Stimulated activated CD8-positive, alpha-beta memory T cell treated with anti-CD3 and anti-CD28 coated beads, Interleukin-15, amount 100 ng/mL, for 48 hours (primary cell): ENCODE results near the gene PTPRS.

Experiments
- DNase-seq, 2 donors: peaks; one replicate each; pipeline ENCODE4 v3.0.0-alpha.2; 2020; ENCODE audit warnings: low read depth in 2 of 2

PTPRS gene

DNA sequence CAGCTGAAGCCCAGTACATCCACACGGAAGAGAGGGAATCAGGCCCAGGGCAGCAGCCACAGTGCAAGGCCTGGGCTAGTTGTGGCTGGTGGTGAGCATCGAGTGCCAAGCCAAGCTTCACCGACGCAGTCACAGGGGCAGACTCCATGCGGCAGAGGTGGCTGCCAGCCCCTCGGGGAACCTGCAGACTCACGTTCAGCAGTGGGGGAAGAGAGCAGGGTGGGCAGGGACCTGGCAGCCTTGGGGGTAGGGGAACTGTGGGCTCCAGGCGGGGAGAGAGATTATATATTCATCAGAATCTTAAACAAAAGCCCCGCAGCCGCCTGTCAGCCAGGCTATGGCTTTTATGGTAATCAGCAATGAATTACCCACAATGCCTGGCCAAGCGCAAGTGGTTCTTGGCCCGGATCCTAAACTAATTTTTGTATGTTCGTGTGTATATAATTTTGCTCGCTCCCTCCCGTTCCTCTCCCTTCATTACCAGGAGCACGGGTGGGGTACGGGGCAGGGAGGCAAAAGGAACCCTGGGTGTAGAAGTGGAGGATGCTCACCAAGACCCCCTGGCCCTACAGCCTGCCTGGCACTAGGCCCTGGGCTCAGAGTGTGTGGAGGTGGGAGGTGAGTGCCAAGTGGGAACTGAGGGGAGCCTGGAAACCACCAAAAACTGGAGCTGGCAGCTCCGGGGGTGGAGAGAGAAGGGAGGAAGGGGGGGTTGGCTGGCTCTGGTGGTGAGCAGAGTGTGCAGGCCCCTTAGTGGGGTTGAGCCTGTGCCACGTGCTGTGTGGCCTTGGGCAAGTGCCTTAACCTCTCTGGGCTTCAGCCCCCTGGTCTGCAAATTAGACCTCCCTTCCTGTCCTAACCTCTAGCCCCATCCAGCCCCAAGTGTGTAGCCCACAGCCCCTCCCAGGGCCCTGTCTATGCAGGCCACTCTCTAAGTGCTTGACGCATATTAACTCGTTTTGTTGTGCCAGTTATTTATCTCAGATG, 31.9 kb downstream of the PTPRS start:
- no peak for DNase-seq

DNA sequence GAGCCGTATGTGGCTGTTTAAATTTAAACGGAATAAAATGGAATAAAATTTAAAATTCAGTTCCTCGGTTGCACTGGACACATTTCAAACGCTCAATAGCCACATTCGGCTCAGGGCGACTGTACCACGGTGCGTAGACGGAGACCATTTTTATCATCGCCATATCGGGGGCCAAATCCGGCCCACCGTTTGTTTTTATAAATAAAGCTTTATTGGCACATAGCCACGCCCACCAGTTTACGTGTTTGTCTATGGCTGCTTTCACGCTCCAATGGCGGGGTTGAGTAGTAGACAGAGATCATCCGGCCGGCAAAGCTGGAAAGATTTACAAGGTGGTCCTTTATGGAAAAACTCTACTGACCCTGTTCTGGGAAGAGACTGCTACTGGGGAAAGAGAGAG, 33.0 kb downstream of the PTPRS start:
- no peak for DNase-seq

DNA sequence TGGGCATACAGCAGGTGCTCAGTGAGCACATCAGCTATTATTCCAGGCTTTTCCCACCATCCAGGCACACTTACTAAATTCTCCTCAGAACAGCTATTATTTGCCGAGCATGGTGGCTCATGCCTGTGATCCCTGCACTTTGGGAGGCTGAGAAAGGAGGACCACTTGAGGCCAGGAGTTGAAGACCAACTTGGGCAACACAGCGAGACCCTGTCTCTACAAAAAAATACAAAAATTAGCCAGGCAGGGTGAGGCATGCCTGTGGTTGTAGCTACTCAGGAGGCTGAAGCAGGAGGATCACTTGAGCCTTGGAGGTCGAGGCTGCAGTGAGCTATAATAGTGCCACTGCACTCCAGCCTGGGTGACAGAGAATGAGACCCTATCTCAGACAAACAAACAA, 35.4 kb downstream of the PTPRS start:
- no peak for DNase-seq

DNA sequence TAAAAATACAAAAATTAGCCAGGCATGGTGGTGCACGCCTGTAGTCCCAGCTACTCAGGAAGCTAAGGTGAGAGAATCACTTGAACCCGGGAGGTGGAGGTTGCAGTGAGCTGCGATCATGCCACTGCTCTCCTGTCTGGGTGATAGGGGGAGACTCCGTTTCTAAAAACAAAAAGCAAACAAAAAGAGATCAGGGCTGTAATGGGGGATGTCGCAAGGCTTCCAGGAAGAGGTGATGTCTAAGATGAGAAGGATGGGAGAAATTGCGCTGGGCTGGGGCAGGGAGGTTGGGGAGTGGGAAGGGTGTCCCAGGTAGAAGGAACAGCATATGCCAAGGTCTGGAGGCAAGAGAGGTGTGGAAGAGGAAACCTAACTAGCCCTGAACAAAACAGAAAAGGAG, 36.1 kb downstream of the PTPRS start:
- no peak for DNase-seq

DNA sequence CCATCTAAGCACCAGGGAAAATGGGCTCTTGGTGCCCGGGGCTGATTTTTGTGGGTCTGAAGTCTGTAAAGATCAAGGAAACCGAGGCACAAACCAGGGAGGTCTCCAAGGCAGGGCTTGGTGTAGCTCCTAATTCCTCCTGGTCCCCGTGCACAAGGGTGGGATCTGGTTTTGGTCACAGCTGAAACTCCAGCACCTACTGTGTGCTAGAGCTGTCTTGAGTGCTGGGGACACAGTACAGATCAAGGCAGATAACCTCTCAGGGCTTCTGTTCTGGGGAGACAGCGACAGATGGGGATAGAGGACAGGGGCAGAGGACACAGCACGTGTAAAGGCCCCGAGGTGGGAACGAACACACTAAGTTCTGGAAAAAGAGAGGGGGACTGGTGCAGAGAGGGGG, 37.4 kb downstream of the PTPRS start:
- DNase-seq, result no peak

DNA sequence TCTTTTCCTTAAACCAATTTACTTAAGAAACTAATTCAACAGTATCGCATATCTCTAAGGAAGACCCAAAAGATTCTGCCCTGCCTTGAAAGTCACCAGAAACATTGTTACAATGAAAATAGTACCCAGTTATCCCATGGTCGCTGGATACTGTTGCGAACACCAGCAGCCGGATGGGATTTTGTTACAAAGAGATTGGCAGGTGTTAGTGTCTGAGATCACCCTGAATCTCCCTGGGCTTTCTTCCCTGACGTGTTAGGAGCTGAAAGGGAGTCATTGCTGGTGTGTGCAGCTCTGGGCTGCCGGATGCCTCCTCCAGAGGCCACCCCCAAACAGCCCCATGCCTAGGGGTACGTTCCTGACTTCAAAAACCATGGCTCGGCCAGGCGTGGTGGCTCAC, 38.2 kb downstream of the PTPRS start:
- no peak for DNase-seq

DNA sequence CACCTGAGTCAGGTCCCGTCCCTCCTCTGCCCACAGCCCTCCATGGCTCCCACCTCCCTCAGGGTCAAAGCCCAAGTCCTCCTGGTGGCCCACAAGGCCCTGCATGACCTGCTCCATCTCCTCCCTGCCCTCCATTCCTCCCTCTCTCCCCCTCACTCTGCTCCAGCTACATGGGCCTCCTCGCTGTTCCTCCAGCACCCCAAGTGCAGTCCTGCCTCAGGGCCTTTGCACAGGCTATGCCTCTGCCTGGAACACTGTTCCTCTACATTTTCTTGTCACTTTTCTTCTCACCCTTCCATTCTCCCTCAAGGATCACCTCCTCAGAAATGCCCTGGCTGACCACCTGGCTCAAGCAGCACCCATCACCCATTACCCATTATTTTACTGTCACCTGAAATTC, 41.5 kb downstream of the PTPRS start:
- DNase-seq, result no peak

DNA sequence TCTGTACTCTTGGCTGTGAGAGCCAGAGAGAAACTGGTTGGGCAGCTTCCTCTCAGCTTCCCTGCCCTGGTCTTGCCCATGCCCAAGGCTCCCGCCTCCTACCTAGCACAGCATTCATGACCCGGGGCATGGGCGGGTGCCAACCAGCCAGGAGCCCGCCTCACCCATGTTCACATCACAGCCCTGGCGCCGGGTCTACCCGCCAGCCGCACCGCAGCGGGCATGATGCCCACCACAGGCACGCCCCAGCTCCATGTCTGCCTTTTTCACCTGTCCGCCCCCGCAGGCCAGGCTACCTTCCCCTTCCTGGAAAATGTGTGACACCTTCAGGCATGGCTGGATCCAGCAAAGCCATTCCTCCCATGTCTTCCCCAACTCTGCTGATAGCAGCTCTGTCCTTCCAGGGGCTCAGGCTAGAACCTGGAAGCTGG, 42.1 kb downstream of the PTPRS start:
- no peak for DNase-seq

DNA sequence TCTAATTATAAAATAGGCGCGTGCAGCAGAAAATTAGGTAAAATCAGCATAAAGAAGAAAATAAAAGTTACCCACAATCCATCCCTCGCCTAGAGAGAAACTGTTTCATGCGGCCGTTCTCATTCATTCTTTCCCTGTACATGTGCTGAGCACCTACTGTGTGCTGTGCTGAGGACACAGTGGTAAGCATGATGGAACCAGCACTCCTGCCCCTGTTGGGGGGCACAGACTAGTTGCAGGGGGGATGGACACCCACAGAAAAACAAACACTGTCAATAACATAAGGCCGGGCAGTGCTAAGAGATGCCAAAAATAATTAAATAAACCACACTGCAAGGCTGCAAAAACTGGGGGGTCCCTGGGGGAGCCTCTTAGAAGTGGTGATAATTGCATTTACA, 43.3 kb downstream of the PTPRS start:
- DNase-seq, result no peak

DNA sequence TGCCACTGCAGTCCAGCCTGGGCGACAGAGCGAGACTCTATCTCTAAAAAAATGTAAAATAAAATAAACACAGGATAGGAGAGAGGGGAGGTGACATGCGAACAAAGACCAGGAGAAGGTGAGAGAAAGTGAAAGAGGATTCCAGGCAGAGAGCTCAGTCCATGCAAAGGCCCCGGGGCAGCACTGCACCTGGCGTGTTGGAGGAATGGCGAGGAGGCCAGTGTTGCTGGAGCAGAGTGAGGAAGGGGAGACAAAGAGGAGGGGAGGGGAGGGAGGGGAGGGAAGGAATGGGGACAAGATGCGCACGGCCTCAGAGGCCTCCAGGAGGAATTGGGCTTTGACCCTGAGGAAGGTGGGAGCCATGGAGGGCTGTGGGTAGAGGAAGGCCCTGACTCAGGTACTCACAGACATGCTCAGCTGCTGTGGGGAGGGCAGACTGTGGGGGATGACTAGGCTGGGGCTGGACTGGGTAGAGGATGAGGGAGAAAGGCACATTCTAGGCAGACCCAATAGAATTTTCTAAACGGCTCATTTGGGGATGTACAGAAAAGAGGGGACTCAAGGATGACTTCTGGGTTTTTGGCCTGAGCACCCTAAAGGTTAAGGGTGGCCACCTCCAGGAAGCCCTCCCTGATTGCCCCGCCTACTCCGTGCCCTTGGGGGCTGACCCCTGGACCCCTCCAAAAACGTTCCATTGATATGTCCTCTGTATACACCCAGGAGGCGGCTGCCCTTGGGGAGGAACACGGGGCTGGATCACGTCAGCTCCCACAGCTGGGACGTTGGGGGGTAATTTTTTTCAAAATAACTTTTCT, 43.9 kb downstream of the PTPRS start:
- no peak for DNase-seq

DNA sequence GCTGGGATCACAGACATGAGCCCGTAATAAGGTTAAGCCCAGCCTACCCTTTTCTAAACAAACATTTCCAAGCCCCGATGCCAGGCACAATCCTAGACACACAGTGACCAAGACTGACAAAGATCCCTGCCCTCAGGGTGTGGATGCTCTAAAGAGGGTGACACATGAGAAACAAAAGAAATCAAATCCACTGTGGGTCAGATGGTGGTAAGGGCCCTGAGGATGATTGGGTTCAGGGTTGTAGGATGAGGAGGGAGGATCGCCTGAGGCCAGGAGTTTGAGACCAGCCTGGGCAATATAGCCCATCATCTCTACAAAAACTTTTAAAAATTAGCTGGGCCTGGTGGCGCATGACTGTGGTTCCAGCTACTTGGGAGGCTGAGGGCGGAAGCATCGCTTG, 44.6 kb downstream of the PTPRS start:
- no peak for DNase-seq

DNA sequence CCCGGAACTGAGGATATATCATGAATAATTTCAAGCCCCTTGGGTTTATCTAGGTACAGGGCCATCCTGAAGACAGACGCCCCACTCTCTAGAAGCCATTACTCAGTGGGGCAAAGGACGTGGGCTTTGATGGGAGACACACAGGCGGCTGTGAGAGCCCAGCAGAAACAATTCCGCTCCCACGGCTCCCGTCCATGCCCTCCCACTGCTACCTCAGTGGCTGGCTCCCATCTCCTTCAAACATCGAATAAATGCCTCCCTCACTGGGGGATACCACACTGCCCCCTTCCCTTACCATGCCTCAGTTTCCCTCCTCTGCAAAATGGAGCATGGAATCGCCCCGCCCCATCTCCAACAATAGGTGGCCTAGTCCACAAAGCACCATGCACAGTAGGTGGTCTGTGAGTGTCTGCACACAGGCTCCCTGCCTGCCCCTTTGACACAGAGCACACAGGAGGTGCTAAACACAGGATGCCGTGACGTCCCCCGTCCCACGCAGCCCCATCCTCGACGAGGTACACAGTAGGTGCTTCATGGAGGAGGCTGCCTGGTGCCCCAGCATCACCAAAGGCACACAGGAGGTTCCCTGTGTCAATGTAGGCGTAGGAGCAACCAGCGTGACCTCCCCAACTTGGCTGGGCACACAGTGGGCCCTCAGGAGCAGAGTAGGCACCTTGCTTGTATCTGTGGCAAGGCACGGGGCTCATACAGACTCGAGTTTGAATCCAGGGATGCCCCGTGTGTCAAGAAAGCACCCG, 46.0 kb downstream of the PTPRS start:
- no peak for DNase-seq

DNA sequence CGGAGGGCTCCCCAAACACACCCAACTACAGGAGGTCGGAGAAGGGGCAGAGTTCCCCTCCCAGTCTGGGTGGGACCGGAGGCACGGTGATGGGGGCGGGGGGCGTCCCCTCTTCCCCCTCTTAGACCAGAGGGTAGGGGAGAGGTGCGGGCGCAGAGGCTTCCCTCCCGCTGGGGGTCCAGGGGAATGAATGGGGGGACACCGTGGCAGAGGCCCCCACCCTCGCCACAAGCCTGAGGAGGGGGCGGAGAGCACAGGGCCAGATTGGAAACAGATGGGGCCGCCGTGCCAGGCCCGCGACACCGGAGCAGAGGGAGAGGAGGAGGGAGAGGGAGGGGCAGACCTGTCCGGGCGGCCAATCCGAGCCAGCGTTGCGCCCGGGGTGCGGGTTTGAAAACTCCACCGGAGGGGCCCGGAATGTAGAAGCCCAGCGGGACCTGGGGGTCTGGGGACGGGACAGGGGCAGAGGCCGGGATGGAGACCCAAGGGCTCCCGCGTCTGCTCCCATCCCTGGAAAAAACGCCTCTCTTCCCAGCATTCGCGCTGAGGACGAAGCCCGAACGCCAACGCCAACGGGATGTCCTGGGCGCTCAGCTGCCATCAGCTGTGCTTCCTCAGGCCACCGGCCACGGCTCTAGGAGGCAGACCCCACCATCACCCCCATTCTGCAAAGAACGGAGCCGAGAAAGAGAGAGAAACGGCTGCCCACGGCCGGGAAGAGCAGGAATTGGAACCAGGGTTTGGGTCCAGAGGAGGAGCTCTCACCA, 46.8 kb downstream of the PTPRS start:
- DNase-seq, result no peak

DNA sequence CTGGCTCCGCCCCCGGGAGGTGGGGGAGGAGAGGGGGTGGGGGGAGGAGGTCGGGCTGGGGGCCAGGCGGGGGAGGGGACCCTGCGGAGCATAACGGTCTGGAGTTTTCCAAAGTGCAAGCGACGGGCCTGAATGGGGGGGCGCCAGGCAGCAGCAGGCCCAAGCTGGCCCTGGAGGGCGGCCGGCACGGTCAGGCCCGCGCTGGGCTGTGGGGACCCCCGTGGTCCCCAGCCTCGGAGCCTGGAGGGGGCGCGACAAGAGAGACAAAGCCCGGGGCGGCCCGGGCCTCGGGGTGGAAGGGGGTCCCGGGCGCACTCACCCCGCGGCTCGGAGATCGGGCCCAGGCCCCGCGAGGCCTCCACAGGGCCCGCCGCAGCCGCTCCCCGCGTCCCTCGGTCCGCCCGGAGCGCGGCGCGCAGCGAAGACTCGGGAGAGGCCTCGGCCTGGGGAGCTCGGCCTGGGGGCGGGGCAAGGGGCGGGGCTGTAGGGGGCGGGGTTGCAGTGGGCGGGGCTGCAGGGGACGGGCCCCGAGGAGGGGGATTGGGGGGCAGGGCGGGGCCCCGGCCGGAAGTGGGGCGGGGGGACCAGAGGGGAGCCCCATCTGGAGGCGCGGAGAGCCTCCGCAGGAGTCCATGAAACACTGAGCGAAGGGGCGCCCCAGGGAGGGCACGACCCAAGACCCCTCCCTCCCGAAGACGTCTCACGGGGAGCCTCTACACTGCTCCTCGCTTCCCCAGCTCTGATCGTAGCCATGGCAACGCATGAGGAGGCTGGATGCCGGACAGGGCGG, 47.6 kb downstream of the PTPRS start:
- DNase-seq, result peak; percentile 14 to 34

DNA sequence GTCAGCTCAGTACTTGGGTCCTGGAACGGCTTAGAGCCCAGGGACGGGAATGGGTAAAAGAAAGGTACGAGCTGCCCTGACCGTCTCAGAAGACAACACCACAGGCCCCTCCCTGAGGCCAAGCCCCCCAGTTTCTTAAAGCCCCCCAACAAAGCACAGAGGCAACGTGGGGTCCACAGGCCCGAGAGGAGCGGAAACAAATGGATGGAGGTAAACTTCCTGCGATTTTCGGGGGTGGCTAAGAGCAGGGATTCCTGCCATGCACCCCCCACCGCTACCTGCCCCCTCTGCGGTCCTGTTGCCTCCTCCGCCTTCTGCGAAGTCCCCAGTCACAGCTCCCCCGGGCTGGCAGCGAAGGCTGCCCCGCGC, 48.2 kb downstream of the PTPRS start:
- no peak for DNase-seq

DNA sequence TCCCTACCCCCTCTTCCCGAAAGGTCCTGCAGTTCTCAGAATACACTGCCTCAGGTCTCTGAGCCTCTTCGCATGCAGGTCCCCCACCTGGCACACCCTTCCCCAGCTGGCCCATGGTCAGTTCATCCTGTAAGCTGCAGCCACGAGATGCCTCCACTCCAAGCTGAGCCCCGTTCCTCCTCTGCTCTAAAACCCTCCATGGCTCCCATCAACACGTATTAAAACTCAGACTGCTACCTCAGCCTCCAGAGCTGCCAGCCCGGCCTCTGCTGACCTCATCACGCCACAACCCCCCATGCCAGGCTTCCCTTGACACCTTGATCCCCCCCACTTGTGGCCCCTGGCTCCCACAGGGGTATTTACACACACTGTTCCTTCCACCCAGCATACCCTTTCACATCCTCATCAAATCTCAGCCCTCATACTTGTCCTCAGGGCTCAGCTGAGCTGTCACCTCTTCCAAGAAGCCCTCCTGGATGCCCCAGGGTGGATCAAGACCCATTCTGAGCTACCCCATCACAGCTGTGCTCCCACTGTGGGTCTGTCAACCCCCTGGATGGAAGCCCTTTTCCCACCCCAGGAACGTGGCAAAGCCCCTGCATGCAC, 48.9 kb downstream of the PTPRS start:
- no peak for DNase-seq
